HG03103 (cell line): ENCODE data around the gene LUC7L2.
"Not testable (repeated sequence)": the region's sequence is repeated elsewhere in the genome, so short reads cannot be mapped to it uniquely, and the experiment has no call there.

ENCODE experiments used
- ATAC-seq: cut with Tn5 transposase; IDR thresholded peaks from one replicate; pipeline ENCODE4 v1.9.1; 2021; ENCODE audit warnings: low read depth; ENCODE audit not compliant: unreplicated experiment

The LUC7L2 gene

GRCh38 chr7:139354729-139355128 is 5.0 kb upstream of the LUC7L2 start:
- ATAC-seq, result no peak

- ATAC-seq, result no peak
Observed at GRCh38 chr7:139355320-139355719, 4.4 kb upstream of the LUC7L2 start.

GRCh38 chr7:139357729-139358506 is 1.8 kb upstream of the LUC7L2 start:
- not testable (repeated sequence) for ATAC-seq

GRCh38 chr7:139358541-139359365 is 941 bp upstream of the LUC7L2 start:
- peak; percentile 1 for ATAC-seq

- ATAC-seq, result peak; percentile 65
Observed at GRCh38 chr7:139360210-139360947, 685 bp downstream of the LUC7L2 start.

GRCh38 chr7:139360948-139361307 is 1.2 kb downstream of the LUC7L2 start:
- ATAC-seq, result no peak

GRCh38 chr7:139361523-139361922 is 1.8 kb downstream of the LUC7L2 start:
- ATAC-seq, result no peak

- no peak for ATAC-seq
Observed at GRCh38 chr7:139362302-139362701, 2.6 kb downstream of the LUC7L2 start.

- no peak for ATAC-seq
Observed at GRCh38 chr7:139362981-139363380, 3.3 kb downstream of the LUC7L2 start.

GRCh38 chr7:139365336-139365735 is 5.6 kb downstream of the LUC7L2 start:
- ATAC-seq, result no peak

GRCh38 chr7:139366400-139366799 is 6.7 kb downstream of the LUC7L2 start:
- ATAC-seq, result no peak

- no peak for ATAC-seq
Observed at GRCh38 chr7:139367438-139368155, 7.9 kb downstream of the LUC7L2 start.

GRCh38 chr7:139370301-139370942 is 10.7 kb downstream of the LUC7L2 start:
- no peak for ATAC-seq

GRCh38 chr7:139370943-139371313 is 11.2 kb downstream of the LUC7L2 start:
- ATAC-seq, result no peak

- no peak for ATAC-seq
Observed at GRCh38 chr7:139374246-139374645, 14.6 kb downstream of the LUC7L2 start.

- no peak for ATAC-seq
Observed at GRCh38 chr7:139382439-139382838, 22.7 kb downstream of the LUC7L2 start.

GRCh38 chr7:139384611-139385010 is 24.9 kb downstream of the LUC7L2 start:
- ATAC-seq, result no peak

GRCh38 chr7:139387594-139387993 is 27.9 kb downstream of the LUC7L2 start:
- no peak for ATAC-seq

- no peak for ATAC-seq
Observed at GRCh38 chr7:139389091-139389490, 29.4 kb downstream of the LUC7L2 start.

- ATAC-seq, result no peak
Observed at GRCh38 chr7:139389774-139390173, 30.1 kb downstream of the LUC7L2 start.
